B cell (primary cell): ENCODE measurements around the gene HMHB1. TPM values are rescaled to one million over a fixed set of nuclear protein-coding genes. Genes with fewer than 3 reads are reported as not detected.

ENCODE experiments used
- ATAC-seq: fragments of 200-7000 bp; cut with Tn5 transposase; one replicate; pipeline ENCODE4 v1.10.0; 2021; ENCODE audit warnings: low read depth, mild to moderate bottlenecking, moderate number of reproducible peaks, moderate library complexity
- CTCF ChIA-PET: fragments of 350-600 bp; sonication (Branson Sonifier 250); formaldehyde crosslinking; loops from one replicate; lab custom pipeline; 2021; ENCODE audit warnings: antibody characterized with exemption, inconsistent platforms; lab: Charles Lee
- POLR2A ChIA-PET: fragments of 350-600 bp; sonication (Branson Sonifier 250); formaldehyde crosslinking; loops from one replicate; lab custom pipeline; 2021; ENCODE audit warnings: antibody characterized with exemption; lab: Charles Lee
- DNase-seq: peaks from one replicate; pipeline ENCODE4 v3.0.0; 2013
- H2AFZ ChIP-seq: 2 replicates; pipeline ENCODE4 v1.6.1; 2012; ENCODE audit warnings: mild to moderate bottlenecking, low read depth, low read length; ENCODE audit not compliant: insufficient read depth, poor library complexity, severe bottlenecking
- H3K27ac ChIP-seq, 2 donors: 1 replicate in 1 of 2; 2 replicates in 1 of 2; pipeline ENCODE4 v1.5.1; 2012 to 2013; ENCODE audit warnings: low read length in 2 of 2, mild to moderate bottlenecking in 2 of 2, moderate library complexity in 1 of 2
- H3K27me3 ChIP-seq, 4 experiments: fragments of 200-600 bp in 1 of 4; sonication (generic) in 1 of 4; replicated peaks in 1 of 4; 1 replicate in 2 of 4; 2 replicates in 2 of 4; pipeline versions ENCODE4 v1.6.1 to v1.7.0; 2013 to 2016; ENCODE audit warnings: low read length in 3 of 4, mild to moderate bottlenecking in 2 of 4, mixed read lengths in 1 of 4, moderate library complexity in 1 of 4; ENCODE audit not compliant: insufficient read depth in 4 of 4, control insufficient read depth in 3 of 4; ENCODE audit errors: control extremely low read depth in 1 of 4
- H3K36me3 ChIP-seq, 2 experiments: replicated peaks in 1 of 2; 1 replicate in 1 of 2; 2 replicates in 1 of 2; pipeline versions ENCODE4 v1.6.1 to v1.7.1; 2013; ENCODE audit warnings: low read length in 1 of 2; ENCODE audit not compliant: insufficient read depth in 2 of 2, control insufficient read depth in 1 of 2; ENCODE audit errors: control extremely low read depth in 1 of 2, extremely low read depth in 1 of 2
- H3K4me1 ChIP-seq, 2 donors: fragments of 200-600 bp in 1 of 2; sonication (generic) in 1 of 2; 1 replicate in 1 of 2; 2 replicates in 1 of 2; pipeline versions ENCODE4 v1.5.1 to v1.6.1; 2013 to 2017; ENCODE audit warnings: low read length in 2 of 2; ENCODE audit not compliant: control insufficient read depth in 2 of 2, insufficient read depth in 2 of 2
- H3K4me2 ChIP-seq: replicated peaks from 2 replicates; pipeline ENCODE3; 2012; ENCODE audit warnings: mild to moderate bottlenecking, low read depth, low read length; ENCODE audit not compliant: poor library complexity, severe bottlenecking
- H3K4me3 ChIP-seq, 5 experiments: fragments of 200-600 bp in 1 of 5; sonication (generic) in 1 of 5; 1 replicate in 3 of 5; 2 replicates in 2 of 5; pipeline versions ENCODE4 v1.5.1 to v1.7.0; 2011 to 2016; ENCODE audit warnings: low read length in 4 of 5, mild to moderate bottlenecking in 4 of 5, low read depth in 2 of 5, control low read depth in 1 of 5, moderate library complexity in 1 of 5; ENCODE audit not compliant: insufficient read depth in 1 of 5; ENCODE audit errors: control extremely low read depth in 1 of 5, extremely low read depth in 1 of 5
- H3K79me2 ChIP-seq: fragments of 200-600 bp; sonication (generic); one replicate; pipeline ENCODE4 v1.6.0; 2016; ENCODE audit warnings: low read length; ENCODE audit not compliant: control insufficient read depth, insufficient read depth
- H3K9ac ChIP-seq: fragments of 200-600 bp; sonication (generic); 2 replicates; pipeline ENCODE4 v1.6.1; 2017; ENCODE audit warnings: mild to moderate bottlenecking, low read length, moderate library complexity
- H3K9me3 ChIP-seq, 3 donors: one replicate each; pipeline versions ENCODE4 v1.6.1 to v1.7.1; 2013; ENCODE audit warnings: low read length in 2 of 3; ENCODE audit not compliant: control insufficient read depth in 2 of 3, insufficient read depth in 1 of 3; ENCODE audit errors: control extremely low read depth in 1 of 3
- H4K20me1 ChIP-seq: 2 replicates; pipeline ENCODE4 v1.6.0; 2012; ENCODE audit warnings: mild to moderate bottlenecking, low read length; ENCODE audit not compliant: insufficient read depth, control insufficient read depth, poor library complexity, severe bottlenecking
- H3K27ac Mint-ChIP-seq: one replicate; pipeline ENCODE4 v1.8.0; 2021; ENCODE audit warnings: mixed read lengths
- H3K27me3 Mint-ChIP-seq: one replicate; pipeline ENCODE4 v1.8.0; 2021; ENCODE audit warnings: mixed read lengths
- H3K4me1 Mint-ChIP-seq: one replicate; pipeline ENCODE4 v1.8.0; 2021; ENCODE audit warnings: mixed read lengths
- H3K4me3 Mint-ChIP-seq: one replicate; pipeline ENCODE4 v1.8.0; 2021; ENCODE audit warnings: mixed read lengths
- H3K9me3 Mint-ChIP-seq: one replicate; pipeline ENCODE4 v1.8.0; 2022; ENCODE audit warnings: mixed read lengths; ENCODE audit not compliant: insufficient read depth
- EZH2 ChIP-seq: IDR thresholded peaks from 2 replicates; pipeline ENCODE4 v1.6.1; 2012; ENCODE audit warnings: borderline replicate concordance, low read depth, mild to moderate bottlenecking, moderate library complexity, low read length; ENCODE audit not compliant: insufficient read depth, poor library complexity, severe bottlenecking
- WGBS: methylation state at CpG from one replicate; pipeline ENCODE4 v1.1.5; 2013; ENCODE audit warnings: missing lambda C conversion rate; ENCODE audit not compliant: insufficient coverage; 5-methylcytosine and 5-hydroxymethylcytosine counted together
- intact Hi-C: fragments of 100-400 bp; cut with micrococcal nuclease; formaldehyde crosslinking; loops from one replicate; pipeline ENCODE4 v1.10.0; 2022
- polyA plus RNA-seq: library from polyadenylated mRNA; depleted of rRNA; stranded (reverse); fragments of >200 nt; gene quantifications from 2 replicates; pipeline ENCODE4 v1.2.3, GENCODE V29; 2012
- total RNA-seq, 2 donors: library from RNA; stranded (reverse); fragments of 120-200 nt in 1 of 2; gene quantifications; 1 replicate in 1 of 2; 2 replicates in 1 of 2; pipeline versions ENCODE4 v1.2.3 to v1.2.4, GENCODE V29; 2013 to 2022
- TF ChIP-seq, protein P1 (sequence below): fragments of 200-600 bp; IDR thresholded peaks from one replicate; pipeline ENCODE4 v1.8.0; 2022; ENCODE audit warnings: antibody characterized with exemption, mild to moderate bottlenecking

Gene HMHB1
- total and polyA plus RNA-seq, 2 donors (not counting 1 experiment from before 2014, with no cell fraction given), result not detected

DNA sequence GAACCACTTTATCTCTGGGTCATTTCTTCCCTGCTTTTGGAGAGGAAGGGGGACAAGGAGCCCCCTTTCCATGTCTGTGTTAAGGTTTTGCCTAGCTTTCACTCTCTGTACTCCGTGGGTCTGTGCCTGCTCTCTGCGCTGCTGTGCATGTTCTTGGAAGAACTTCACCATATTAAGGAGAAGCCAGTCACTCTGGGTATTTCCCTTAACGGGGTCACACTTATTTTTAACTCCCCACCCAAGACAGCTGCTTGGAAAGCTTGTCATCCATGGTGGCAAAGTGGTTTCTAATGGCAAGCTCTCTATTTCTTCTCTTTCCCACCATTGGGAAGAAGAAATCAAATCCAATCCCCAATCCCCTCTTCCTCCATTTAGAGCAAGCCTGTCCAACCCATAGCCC lies 44.8 kb upstream of the HMHB1 start:
- Histone ChIP-seq H3K27ac (no peak overlapping the region), H3K27me3 (peaks cover 0 to 4% (median under 1%) of the 10 kb centered on the region in 4 experiments), H3K9me3 (no peaks in the 10 kb centered on the region), H3K4me3 (no peak overlapping the region), H3K79me2 (no peaks in the 10 kb centered on the region), H2AFZ (no peak overlapping the region), H3K9ac (no peak overlapping the region), H3K4me2 (no peak overlapping the region), H4K20me1 (no peaks in the 10 kb centered on the region), H3K4me1 (no peaks in the 10 kb centered on the region), H3K36me3 (no peaks in the 10 kb centered on the region)
- ChIA-PET CTCF (no interaction called here), POLR2A (no interaction called here)
- 89% methylated on average over 3 of the region's 3 CpGs for WGBS
- Mint-ChIP-seq H3K27me3 (peaks cover 3% of the 10 kb centered on the region), H3K4me3 (no peak overlapping the region), H3K9me3 (no peaks in the 10 kb centered on the region), H3K4me1 (no peaks in the 10 kb centered on the region), H3K27ac (no peak overlapping the region)
- intact Hi-C loops, result no loop called here
- no peak for TF ChIP-seq EZH2
- TF ChIP-seq, protein P1, sequence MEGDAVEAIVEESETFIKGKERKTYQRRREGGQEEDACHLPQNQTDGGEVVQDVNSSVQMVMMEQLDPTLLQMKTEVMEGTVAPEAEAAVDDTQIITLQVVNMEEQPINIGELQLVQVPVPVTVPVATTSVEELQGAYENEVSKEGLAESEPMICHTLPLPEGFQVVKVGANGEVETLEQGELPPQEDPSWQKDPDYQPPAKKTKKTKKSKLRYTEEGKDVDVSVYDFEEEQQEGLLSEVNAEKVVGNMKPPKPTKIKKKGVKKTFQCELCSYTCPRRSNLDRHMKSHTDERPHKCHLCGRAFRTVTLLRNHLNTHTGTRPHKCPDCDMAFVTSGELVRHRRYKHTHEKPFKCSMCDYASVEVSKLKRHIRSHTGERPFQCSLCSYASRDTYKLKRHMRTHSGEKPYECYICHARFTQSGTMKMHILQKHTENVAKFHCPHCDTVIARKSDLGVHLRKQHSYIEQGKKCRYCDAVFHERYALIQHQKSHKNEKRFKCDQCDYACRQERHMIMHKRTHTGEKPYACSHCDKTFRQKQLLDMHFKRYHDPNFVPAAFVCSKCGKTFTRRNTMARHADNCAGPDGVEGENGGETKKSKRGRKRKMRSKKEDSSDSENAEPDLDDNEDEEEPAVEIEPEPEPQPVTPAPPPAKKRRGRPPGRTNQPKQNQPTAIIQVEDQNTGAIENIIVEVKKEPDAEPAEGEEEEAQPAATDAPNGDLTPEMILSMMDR, result no peak
- ATAC-seq (no peak), DNase-seq (no peak)

DNA sequence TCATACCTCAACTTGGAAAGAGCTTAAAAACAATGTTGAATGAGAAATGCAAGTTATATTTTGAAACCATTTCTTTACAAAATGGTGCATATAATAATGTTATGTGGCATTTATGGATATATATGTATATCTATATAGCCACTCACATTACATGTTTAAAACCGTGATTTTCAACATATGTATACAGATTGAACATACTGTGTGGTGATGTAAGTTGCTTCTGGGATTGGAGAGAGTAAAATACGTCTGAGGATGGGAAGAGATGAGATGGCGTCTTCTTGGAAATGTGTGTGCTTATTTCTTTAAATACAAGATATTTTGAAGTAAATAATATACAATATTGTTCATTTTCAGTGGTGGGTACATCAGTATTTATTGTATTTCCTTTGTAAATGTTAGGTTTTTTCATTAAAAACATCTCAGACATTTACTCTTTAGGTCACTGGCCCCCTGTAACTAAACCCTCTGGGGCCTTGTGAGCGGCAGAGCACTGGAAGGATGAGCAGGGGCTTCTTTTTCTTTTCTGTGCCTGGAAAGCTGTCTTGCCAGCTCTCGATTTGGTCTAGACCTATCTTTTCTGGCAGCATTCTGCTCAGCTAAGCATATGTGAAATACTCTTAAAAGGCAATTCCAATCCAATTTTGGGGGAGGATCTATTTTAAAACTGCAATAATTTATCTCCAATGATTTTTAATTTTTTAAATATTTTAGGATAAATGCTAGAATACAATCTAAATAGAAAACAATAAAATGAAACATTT lies 42.8 kb upstream of the HMHB1 start:
- no peak overlapping the region for H2AFZ ChIP-seq
- no peaks in the 10 kb centered on the region for H3K9me3 ChIP-seq
- DNase-seq (no peak), ATAC-seq (no peak)
- H3K79me2 ChIP-seq, result no peaks in the 10 kb centered on the region
- no peak overlapping the region for H3K27ac ChIP-seq
- no peaks in the 10 kb centered on the region for H3K4me1 Mint-ChIP-seq
- ChIA-PET CTCF (no interaction called here), POLR2A (no interaction called here)
- peaks cover 0 to 4% (median under 1%) of the 10 kb centered on the region in 4 experiments for H3K27me3 ChIP-seq
- WGBS, result no CpG with 5 or more reads among the region's 5 CpGs
- H3K9ac ChIP-seq, result no peak overlapping the region
- no peak overlapping the region for H3K4me2 ChIP-seq
- no peak overlapping the region for H3K27ac Mint-ChIP-seq
- TF ChIP-seq, protein P1, result no peak
- TF ChIP-seq EZH2, result no peak
- H3K4me1 ChIP-seq, result no peaks in the 10 kb centered on the region
- no peaks in the 10 kb centered on the region for H3K9me3 Mint-ChIP-seq
- no peak overlapping the region for H3K4me3 ChIP-seq
- H4K20me1 ChIP-seq, result no peaks in the 10 kb centered on the region
- intact Hi-C loops, result no loop called here
- no peak overlapping the region for H3K4me3 Mint-ChIP-seq
- H3K36me3 ChIP-seq, result no peaks in the 10 kb centered on the region
- H3K27me3 Mint-ChIP-seq, result peaks cover 3% of the 10 kb centered on the region
